ENCODE data around the gene SLC37A1. TPM values are rescaled to one million over a fixed set of nuclear protein-coding genes. Genes with fewer than 3 reads are reported as not detected.

SLC37A1 gene
- total and polyA plus RNA-seq, 2 donors from 2014 or later = 3.4 to 21.8 TPM

DNA sequence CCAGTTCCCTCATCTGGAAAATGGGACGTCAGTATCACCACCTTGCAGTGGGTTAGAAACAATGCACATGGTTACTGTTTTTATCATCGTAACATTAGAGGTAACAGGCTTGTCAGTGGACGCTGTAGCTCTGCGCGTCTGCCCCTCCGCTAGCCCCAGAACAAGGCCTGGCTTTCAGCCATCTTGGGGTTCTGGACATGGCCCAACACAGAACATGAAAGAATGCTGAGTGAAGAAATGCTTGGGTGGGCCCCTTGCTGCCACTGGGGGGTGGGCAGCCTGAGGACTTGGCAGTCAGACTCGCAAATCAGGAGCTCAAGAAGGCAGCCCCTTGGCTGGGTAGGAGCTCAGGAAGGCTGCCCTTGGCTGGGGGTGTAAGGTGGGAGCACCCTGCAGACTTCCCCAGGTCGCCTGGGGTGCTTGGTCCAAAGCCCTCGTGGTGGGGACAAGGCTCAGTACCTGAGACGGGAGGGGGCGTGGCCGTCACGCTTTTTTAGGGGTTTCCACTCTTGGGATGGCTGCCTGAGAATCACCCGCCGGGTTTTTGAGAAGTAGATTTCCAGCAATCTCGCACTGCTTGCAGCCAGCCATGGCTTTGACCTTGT, 51.7 kb downstream of the SLC37A1 start:
- no peak overlapping the region for H3K4me3 ChIP-seq (ENCODE audit: low read length in 3 of 3)
- H3K9me3 ChIP-seq (ENCODE audit: control insufficient read depth in 2 of 3, insufficient read depth in 1 of 3, low read length in 3 of 3) = no peaks in the 10 kb centered on the region
- TF ChIP-seq, protein P1, sequence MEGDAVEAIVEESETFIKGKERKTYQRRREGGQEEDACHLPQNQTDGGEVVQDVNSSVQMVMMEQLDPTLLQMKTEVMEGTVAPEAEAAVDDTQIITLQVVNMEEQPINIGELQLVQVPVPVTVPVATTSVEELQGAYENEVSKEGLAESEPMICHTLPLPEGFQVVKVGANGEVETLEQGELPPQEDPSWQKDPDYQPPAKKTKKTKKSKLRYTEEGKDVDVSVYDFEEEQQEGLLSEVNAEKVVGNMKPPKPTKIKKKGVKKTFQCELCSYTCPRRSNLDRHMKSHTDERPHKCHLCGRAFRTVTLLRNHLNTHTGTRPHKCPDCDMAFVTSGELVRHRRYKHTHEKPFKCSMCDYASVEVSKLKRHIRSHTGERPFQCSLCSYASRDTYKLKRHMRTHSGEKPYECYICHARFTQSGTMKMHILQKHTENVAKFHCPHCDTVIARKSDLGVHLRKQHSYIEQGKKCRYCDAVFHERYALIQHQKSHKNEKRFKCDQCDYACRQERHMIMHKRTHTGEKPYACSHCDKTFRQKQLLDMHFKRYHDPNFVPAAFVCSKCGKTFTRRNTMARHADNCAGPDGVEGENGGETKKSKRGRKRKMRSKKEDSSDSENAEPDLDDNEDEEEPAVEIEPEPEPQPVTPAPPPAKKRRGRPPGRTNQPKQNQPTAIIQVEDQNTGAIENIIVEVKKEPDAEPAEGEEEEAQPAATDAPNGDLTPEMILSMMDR (IDR thresholded peaks at IDR 0.05; ENCODE audit: borderline replicate concordance, extremely low read depth, insufficient read depth) = no peak
- H3K9ac ChIP-seq (ENCODE audit: low read length in 3 of 3) = no peak overlapping the region
- H3K4me1 ChIP-seq (ENCODE audit: control insufficient read depth in 2 of 3, insufficient read depth in 2 of 3, low read depth in 1 of 3, low read length in 3 of 3) = peaks cover 0 to 7% (median 3%) of the 10 kb centered on the region in 3 donors
- intact Hi-C loops (cut with DNase I) = no loop called here
- no peaks in the 10 kb centered on the region for H3K36me3 ChIP-seq (ENCODE audit: control insufficient read depth in 2 of 3, insufficient read depth in 3 of 3, low read length in 3 of 3)
- DNase-seq (peak in 2 of 5 donors; percentile 35 to 48), FAIRE-seq (no peak)
- H3K27ac ChIP-seq (ENCODE audit: low read depth in 2 of 2, low read length in 2 of 2) = no peak overlapping the region
- no peaks in the 10 kb centered on the region for H3K27me3 ChIP-seq (ENCODE audit: control insufficient read depth, insufficient read depth, low read length)

DNA sequence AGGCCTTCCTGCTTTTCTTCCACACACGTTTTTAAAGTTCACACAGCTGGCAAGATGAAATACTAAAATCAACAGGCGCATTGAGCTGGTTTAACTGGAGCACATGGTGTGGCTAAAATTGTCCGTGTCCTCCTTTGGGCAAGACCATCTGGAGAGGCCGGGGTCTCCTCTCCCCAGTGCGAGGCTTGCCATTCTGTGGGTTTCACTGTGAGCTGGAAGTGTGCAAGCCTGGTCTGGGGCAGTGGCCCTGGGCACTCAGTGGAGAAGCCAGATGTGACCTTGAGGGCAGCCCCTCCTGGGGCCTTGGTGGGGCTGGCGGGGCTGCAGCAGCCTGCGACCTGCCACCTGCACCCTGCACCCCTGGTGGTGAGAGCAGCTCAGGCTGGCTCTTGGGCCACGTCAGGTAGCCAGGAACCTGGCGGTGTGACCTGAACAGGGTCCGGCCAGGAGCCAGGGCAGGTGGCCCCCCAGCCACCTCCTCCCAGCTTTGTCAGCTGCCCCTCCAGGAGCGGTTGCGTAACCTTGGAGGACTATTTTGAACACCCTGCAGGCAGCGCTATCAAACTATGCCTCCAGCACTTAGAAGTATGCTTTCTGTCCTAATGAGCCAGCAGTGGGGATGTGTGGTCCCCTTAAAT, 52.4 kb downstream of the SLC37A1 start:
- peaks cover 2 to 7% (median 5%) of the 10 kb centered on the region in 3 donors for H3K4me1 ChIP-seq (ENCODE audit: control insufficient read depth in 2 of 3, insufficient read depth in 2 of 3, low read depth in 1 of 3, low read length in 3 of 3)
- H3K4me3 ChIP-seq (ENCODE audit: low read length in 3 of 3) = no peak overlapping the region
- TF ChIP-seq, protein P1 (IDR thresholded peaks at IDR 0.05; ENCODE audit: borderline replicate concordance, extremely low read depth, insufficient read depth) = no peak
- DNase-seq = peak in 2 of 5 donors; percentile 32 to 65
- no peak overlapping the region for H3K9ac ChIP-seq (ENCODE audit: low read length in 3 of 3)
- H3K27ac ChIP-seq (ENCODE audit: low read depth in 2 of 2, low read length in 2 of 2) = no peak overlapping the region
- no peaks in the 10 kb centered on the region for H3K9me3 ChIP-seq (ENCODE audit: control insufficient read depth in 2 of 3, insufficient read depth in 1 of 3, low read length in 3 of 3)
- H3K27me3 ChIP-seq (ENCODE audit: control insufficient read depth, insufficient read depth, low read length) = no peaks in the 10 kb centered on the region
- no peaks in the 10 kb centered on the region for H3K36me3 ChIP-seq (ENCODE audit: control insufficient read depth in 2 of 3, insufficient read depth in 3 of 3, low read length in 3 of 3)
- no peak for FAIRE-seq
- intact Hi-C loops (cut with DNase I) = no loop called here

DNA sequence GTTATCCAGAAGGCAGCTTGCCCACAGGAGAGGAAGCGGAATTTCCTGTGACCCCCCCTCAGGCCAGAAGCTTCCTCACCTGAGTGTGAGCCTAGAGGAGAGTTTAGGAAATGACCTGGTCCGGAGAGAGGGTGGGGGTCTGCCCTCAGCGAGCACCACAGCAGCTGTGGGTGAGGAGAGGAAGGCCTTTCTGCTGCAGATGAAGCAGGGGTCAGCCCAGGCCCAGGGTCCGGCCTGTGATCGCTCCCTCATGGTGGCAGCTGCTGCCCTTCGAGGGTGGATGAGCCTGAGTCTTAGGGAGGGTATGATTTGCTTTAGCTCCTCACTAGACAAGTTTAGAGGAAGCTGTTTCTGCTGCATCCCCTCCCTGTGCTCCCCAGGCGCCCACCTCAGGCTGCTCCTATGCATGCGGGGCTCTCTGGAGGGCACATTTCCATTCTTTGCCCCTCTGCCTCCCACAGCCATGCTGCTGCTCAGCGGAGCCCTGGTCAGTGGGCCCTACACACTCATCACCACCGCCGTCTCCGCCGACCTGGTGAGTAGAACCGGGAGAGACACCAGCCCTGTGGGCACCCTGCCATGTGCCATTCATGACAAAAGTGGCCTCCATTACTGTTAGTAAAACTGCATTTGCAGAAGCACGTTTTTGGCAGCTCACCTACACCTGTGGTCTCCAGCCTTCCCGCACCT, 53.0 kb downstream of the SLC37A1 start:
- DNase-seq (peak in 2 of 5 donors; percentile 36 to 66), FAIRE-seq (no peak)
- no peaks in the 10 kb centered on the region for H3K27me3 ChIP-seq (ENCODE audit: control insufficient read depth, insufficient read depth, low read length)
- intact Hi-C loops (cut with DNase I) = no loop called here
- no peaks in the 10 kb centered on the region for H3K36me3 ChIP-seq (ENCODE audit: control insufficient read depth in 2 of 3, insufficient read depth in 3 of 3, low read length in 3 of 3)
- TF ChIP-seq, protein P1 (IDR thresholded peaks at IDR 0.05; ENCODE audit: borderline replicate concordance, extremely low read depth, insufficient read depth) = no peak
- no peak overlapping the region for H3K4me3 ChIP-seq (ENCODE audit: low read length in 3 of 3)
- H3K4me1 ChIP-seq (ENCODE audit: control insufficient read depth in 2 of 3, insufficient read depth in 2 of 3, low read depth in 1 of 3, low read length in 3 of 3) = peaks cover 2 to 7% (median 7%) of the 10 kb centered on the region in 3 donors
- no peak overlapping the region for H3K27ac ChIP-seq (ENCODE audit: low read depth in 2 of 2, low read length in 2 of 2)
- H3K9ac ChIP-seq (ENCODE audit: low read length in 3 of 3) = no peak overlapping the region
- no peaks in the 10 kb centered on the region for H3K9me3 ChIP-seq (ENCODE audit: control insufficient read depth in 2 of 3, insufficient read depth in 1 of 3, low read length in 3 of 3)

Measured in kidney (tissue), 14 donors.